ENCODE data around the gene MCMBP. TPM values are rescaled to one million over a fixed set of nuclear protein-coding genes. Genes with fewer than 3 reads are reported as not detected.

MCMBP gene
- total and polyA plus RNA-seq, 3 donors from 2014 or later, result 42.3 to 47.9 (median 47.4) TPM

DNA sequence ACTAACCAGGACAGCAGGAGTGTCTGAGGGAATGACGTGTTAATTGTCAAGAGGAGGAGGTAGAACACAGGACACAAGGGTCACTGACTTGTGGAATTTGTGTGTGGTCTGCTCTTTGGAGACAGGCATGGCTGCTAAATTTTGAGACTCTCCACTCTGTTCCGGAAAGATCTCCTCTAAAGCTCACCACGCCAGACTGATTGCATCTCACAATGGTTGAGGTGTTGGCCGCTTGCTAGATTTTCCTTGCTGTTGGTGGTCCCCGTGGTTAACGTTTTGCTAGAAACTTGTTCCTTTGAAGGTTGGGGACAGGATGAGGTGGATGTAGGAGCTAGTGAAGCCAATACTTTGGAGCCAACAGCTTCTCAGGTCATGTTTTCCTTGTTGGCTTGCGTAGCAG is 57.0 kb downstream of the MCMBP start:
- Histone ChIP-seq H3K4me3 (no peak overlapping the region), H3K4me1 (no peaks in the 10 kb centered on the region), H3K36me3 (ENCODE audit: low read depth, missing control alignments) (no peaks in the 10 kb centered on the region), H3K27ac (no peak overlapping the region), H3K9me3 (no peaks in the 10 kb centered on the region), H3K27me3 (no peaks in the 10 kb centered on the region)
- 90 to 95% methylated on average over 7 of the region's 7 CpGs for WGBS, 2 donors
- intact Hi-C loops (cut with DNase I; ENCODE audit: low total_unique reads), result no loop called here
- DNase-seq, result no peak
- no peak for TF ChIP-seq POLR2A (IDR thresholded peaks at IDR 0.05)
- TF ChIP-seq, protein P1, sequence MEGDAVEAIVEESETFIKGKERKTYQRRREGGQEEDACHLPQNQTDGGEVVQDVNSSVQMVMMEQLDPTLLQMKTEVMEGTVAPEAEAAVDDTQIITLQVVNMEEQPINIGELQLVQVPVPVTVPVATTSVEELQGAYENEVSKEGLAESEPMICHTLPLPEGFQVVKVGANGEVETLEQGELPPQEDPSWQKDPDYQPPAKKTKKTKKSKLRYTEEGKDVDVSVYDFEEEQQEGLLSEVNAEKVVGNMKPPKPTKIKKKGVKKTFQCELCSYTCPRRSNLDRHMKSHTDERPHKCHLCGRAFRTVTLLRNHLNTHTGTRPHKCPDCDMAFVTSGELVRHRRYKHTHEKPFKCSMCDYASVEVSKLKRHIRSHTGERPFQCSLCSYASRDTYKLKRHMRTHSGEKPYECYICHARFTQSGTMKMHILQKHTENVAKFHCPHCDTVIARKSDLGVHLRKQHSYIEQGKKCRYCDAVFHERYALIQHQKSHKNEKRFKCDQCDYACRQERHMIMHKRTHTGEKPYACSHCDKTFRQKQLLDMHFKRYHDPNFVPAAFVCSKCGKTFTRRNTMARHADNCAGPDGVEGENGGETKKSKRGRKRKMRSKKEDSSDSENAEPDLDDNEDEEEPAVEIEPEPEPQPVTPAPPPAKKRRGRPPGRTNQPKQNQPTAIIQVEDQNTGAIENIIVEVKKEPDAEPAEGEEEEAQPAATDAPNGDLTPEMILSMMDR (IDR thresholded peaks at IDR 0.05), result no peak

DNA sequence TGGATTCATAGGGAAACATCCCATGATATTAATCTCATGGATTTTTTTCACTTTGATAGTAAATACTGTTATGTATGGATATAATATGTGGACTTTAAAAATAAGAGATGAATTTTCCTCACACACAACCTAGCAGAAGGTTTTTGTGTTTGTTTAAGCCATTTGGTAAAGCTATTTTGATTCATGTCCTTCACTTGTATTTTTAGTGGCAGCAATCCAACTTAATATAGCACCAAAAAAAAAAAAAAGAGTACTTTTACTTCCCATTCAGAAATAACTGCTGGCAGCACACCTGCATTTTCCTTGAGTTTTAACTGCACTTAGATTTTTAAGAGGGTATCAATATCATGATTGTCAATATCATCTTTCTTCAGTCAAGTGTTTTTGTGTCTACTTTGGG is 60.0 kb downstream of the MCMBP start:
- Histone ChIP-seq H3K4me3 (no peak overlapping the region), H3K4me1 (no peaks in the 10 kb centered on the region), H3K27ac (no peak overlapping the region), H3K36me3 (ENCODE audit: low read depth, missing control alignments) (no peaks in the 10 kb centered on the region), H3K9me3 (no peaks in the 10 kb centered on the region), H3K27me3 (no peaks in the 10 kb centered on the region)
- intact Hi-C loops (cut with DNase I; ENCODE audit: low total_unique reads), result no loop called here
- no peak for DNase-seq
- TF ChIP-seq POLR2A (IDR thresholded peaks at IDR 0.05), result no peak
- TF ChIP-seq, protein P1 (IDR thresholded peaks at IDR 0.05), result no peak

DNA sequence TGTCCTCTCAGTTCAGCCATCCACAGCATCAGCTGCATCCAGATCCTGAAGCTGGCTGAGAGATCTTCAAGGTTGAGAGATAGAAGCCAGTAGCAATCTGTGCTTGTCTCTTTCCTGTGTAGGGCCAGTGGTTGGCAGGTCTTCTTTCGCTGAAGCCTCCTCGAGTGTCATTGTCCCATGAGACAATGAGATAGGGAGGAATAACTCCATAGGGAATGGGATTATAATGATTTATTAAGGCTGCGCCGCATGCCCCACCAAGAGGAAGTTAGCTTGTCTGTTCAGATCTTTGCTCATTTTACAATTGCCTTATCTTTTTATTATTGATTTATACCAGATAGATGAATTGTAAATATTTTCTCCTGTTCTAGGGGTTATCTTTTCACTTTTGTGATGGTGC is 61.5 kb downstream of the MCMBP start:
- DNase-seq, result no peak
- Histone ChIP-seq H3K27me3 (no peaks in the 10 kb centered on the region), H3K36me3 (ENCODE audit: low read depth, missing control alignments) (no peaks in the 10 kb centered on the region), H3K9me3 (no peaks in the 10 kb centered on the region), H3K27ac (no peak overlapping the region), H3K4me3 (no peak overlapping the region), H3K4me1 (no peaks in the 10 kb centered on the region)
- 71 to 91% methylated on average over 4 of the region's 4 CpGs for WGBS, 2 donors
- TF ChIP-seq, protein P1 (IDR thresholded peaks at IDR 0.05), result no peak
- no peak for TF ChIP-seq POLR2A (IDR thresholded peaks at IDR 0.05)
- intact Hi-C loops (cut with DNase I; ENCODE audit: low total_unique reads), result no loop called here

DNA sequence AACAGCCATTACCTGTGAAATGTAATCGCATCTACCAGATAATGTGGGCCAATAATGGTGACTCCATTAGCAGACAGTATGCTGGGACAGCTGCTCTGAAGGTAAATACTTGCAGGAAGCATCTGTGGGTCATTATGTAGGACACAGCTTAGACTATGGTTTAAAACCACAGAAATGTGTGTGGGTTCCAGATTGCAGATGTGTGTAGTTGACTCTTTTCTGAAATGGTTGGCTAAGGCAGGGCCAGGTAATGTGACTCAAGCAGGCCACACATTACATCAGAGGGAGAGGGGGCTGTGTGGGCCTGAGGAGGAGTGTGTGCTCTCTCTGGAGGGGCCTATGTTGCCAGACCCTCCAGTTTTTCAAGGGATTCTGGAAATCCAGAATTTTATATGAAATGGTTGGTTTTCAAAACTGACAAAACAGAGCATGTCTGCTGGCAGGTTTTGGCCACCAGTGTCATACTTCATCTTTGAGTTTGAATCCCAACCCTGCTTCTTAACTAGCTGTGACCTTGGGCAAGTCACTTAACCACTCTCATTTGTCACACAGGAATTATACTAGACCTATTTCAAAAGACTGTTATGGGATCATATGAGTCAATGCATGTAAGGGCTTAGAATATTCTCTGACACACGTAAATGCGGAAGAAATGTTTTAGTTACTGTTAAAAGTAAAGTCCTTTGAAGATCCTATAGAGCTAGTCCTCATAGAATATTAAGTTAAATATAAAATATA is 64.5 kb downstream of the MCMBP start:
- no peak overlapping the region for H3K4me3 ChIP-seq
- no peak for DNase-seq
- no peak overlapping the region for H3K27ac ChIP-seq
- no peak for TF ChIP-seq POLR2A (IDR thresholded peaks at IDR 0.05)
- TF ChIP-seq, protein P1 (IDR thresholded peaks at IDR 0.05), result no peak
- H3K27me3 ChIP-seq, result no peaks in the 10 kb centered on the region
- H3K9me3 ChIP-seq, result no peaks in the 10 kb centered on the region
- H3K36me3 ChIP-seq (ENCODE audit: low read depth, missing control alignments), result no peaks in the 10 kb centered on the region
- intact Hi-C loops (cut with DNase I; ENCODE audit: low total_unique reads), result no loop called here
- 91 to 97% methylated on average over 3 of the region's 3 CpGs for WGBS, 2 donors
- H3K4me1 ChIP-seq, result no peaks in the 10 kb centered on the region

All from testis (tissue), 3 donors.